PC-3 (cell line): Measurements from ENCODE around the gene PAFAH2. TPM values are rescaled to one million over a fixed set of nuclear protein-coding genes. Genes with fewer than 3 reads are reported as not detected.

Source experiments
- ATAC-seq: fragments of 200-7000 bp; cut with Tn5 transposase; 2 replicates; pipeline ENCODE4 v1.9.1; 2020; ENCODE audit warnings: mild to moderate bottlenecking, moderate library complexity
- BruUV-seq: library from RNA; stranded (reverse); fragments of 400-500 nt; replicated peaks from 2 replicates; lab custom pipeline; 2021; lab: Mats Ljungman, UMichigan
- CTCF ChIA-PET: fragments of 300-600 bp; sonication (Branson Sonifier 250); formaldehyde crosslinking; loops from one replicate; lab custom pipeline; 2022; ENCODE audit warnings: antibody characterized with exemption; lab: Charles Lee
- POLR2A ChIA-PET: fragments of 300-600 bp; sonication (Branson Sonifier 250); formaldehyde crosslinking; loops from one replicate; lab custom pipeline; 2022; ENCODE audit warnings: antibody characterized with exemption; ENCODE audit not compliant: unreplicated experiment; lab: Charles Lee
- DNase-seq: peaks from one replicate; pipeline ENCODE4 v3.0.0-alpha.2; 2015
- H2AFZ ChIP-seq: fragments of 300-600 bp; sonication (generic); 2 replicates; pipeline ENCODE4 v1.6.0; 2016; ENCODE audit warnings: antibody characterized with exemption, low read length
- H3F3A ChIP-seq: fragments of 300-600 bp; sonication (generic); one replicate; pipeline ENCODE4 v1.6.0; 2017; ENCODE audit warnings: antibody characterized with exemption, low read length, control low read depth, mild to moderate bottlenecking; ENCODE audit not compliant: unreplicated experiment
- H3K27ac ChIP-seq: fragments of 300-600 bp; sonication (generic); 2 replicates; pipeline ENCODE4 v1.5.1; 2016; ENCODE audit warnings: mild to moderate bottlenecking, low read length
- H3K27me3 ChIP-seq: fragments of 300-600 bp; sonication (generic); 2 replicates; pipeline ENCODE4 v1.6.1; 2016; ENCODE audit warnings: low read length, mixed read lengths
- H3K36me3 ChIP-seq: fragments of 300-600 bp; sonication (generic); 2 replicates; pipeline ENCODE4 v1.6.1; 2016; ENCODE audit warnings: low read depth, mixed run types, low read length, mixed read lengths
- H3K4me1 ChIP-seq: fragments of 300-600 bp; sonication (generic); 2 replicates; pipeline ENCODE4 v1.5.1; 2016; ENCODE audit warnings: low read length; ENCODE audit not compliant: insufficient read depth
- H3K4me2 ChIP-seq: fragments of 300-600 bp; sonication (generic); 2 replicates; pipeline ENCODE4 v1.6.0; 2016; ENCODE audit warnings: low read length
- H3K4me3 ChIP-seq: fragments of 300-600 bp; sonication (generic); 2 replicates; pipeline ENCODE4 v1.5.1; 2016; ENCODE audit warnings: mild to moderate bottlenecking, low read length, mixed read lengths
- H3K79me2 ChIP-seq: fragments of 300-600 bp; sonication (generic); 2 replicates; pipeline ENCODE4 v1.6.1; 2017; ENCODE audit warnings: low read length, mixed read lengths
- H3K9ac ChIP-seq: fragments of 300-600 bp; sonication (generic); 2 replicates; pipeline ENCODE4 v1.6.0; 2016; ENCODE audit warnings: mild to moderate bottlenecking, low read length
- H3K9me2 ChIP-seq: fragments of 300-600 bp; sonication (generic); replicated peaks from 2 replicates; pipeline ENCODE4 v1.6.1; 2016; ENCODE audit warnings: mixed run types, low read length, mixed read lengths
- H3K9me3 ChIP-seq: fragments of 300-600 bp; sonication (generic); 2 replicates; pipeline ENCODE4 v1.6.1; 2016; ENCODE audit warnings: low read length, mixed read lengths
- H4K20me1 ChIP-seq: fragments of 300-600 bp; sonication (generic); 2 replicates; pipeline ENCODE4 v1.6.1; 2016; ENCODE audit warnings: low read length, mixed read lengths
- CTCF ChIP-seq: fragments of 300-600 bp; sonication (generic); conservative IDR thresholded peaks from 2 replicates; pipeline ENCODE4 v1.5.1; 2017; ENCODE audit warnings: antibody characterized with exemption, low read depth, mild to moderate bottlenecking, low read length
- EZH2 ChIP-seq: fragments of 300-600 bp; sonication (generic); IDR thresholded peaks from one replicate; pipeline ENCODE4 v1.6.1; 2017; ENCODE audit warnings: antibody characterized with exemption, mild to moderate bottlenecking, low read length; ENCODE audit not compliant: unreplicated experiment
- EZH2phosphoT487 ChIP-seq: fragments of 300-600 bp; sonication (generic); IDR thresholded peaks from 2 replicates; pipeline ENCODE4 v1.6.1; 2018; ENCODE audit warnings: mild to moderate bottlenecking, antibody characterized with exemption, low read length, borderline replicate concordance
- intact Hi-C: fragments of 100-400 bp; cut with micrococcal nuclease; formaldehyde crosslinking; loops from 2 replicates; pipeline ENCODE4 v1.9.0; 2023
- total RNA-seq: library from RNA; depleted of rRNA; stranded (reverse); fragments of >200 nt; gene quantifications from 2 replicates; pipeline ENCODE4 v1.2.3, GENCODE V29; 2014

Gene PAFAH2
- total RNA-seq, 1 experiment from 2014 or later, result 9.0 TPM

DNA sequence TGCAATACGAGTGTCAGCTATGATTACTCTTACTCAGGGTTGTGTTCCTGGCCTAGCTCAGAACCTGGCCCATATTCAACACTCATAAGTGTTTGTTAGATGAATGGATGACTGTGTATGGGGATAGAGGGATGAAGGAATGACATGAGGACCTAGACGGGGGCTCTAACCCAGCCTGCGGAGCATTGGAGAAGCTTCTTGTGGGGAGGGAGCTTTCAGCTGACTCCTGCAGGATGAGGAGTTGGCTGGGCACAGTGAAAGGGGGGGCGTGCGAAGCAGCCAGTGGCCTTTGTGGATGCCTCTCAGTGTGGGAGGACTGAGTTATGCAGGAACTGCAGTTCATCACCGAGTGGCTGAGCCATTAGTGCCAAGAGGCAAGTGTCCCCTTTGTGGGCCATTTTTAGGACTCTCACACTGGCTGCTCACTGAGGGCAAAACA, 22.5 kb upstream of the PAFAH2 start:
- no peak for TF ChIP-seq EZH2
- no peak for TF ChIP-seq EZH2phosphoT487
- no peak for TF ChIP-seq CTCF
- Histone ChIP-seq H3K4me2 (no peak overlapping the region), H3F3A (no peaks in the 10 kb centered on the region), H2AFZ (no peak overlapping the region), H3K36me3 (no peaks in the 10 kb centered on the region), H4K20me1 (no peaks in the 10 kb centered on the region), H3K27me3 (no peaks in the 10 kb centered on the region), H3K79me2 (no peaks in the 10 kb centered on the region), H3K27ac (no peak overlapping the region), H3K9ac (no peak overlapping the region), H3K4me3 (no peak overlapping the region), H3K9me3 (no peaks in the 10 kb centered on the region), H3K4me1 (no peaks in the 10 kb centered on the region), H3K9me2 (no peaks in the 10 kb centered on the region)
- ChIA-PET CTCF (no interaction called here), POLR2A (no interaction called here)
- BruUV-seq, result no TSS peak
- no peak for DNase-seq
- intact Hi-C loops, result no loop called here
- ATAC-seq, result no peak

- Histone ChIP-seq H3K4me2 (no peak overlapping the region), H3K36me3 (no peaks in the 10 kb centered on the region), H3K27me3 (no peaks in the 10 kb centered on the region), H3K9me3 (no peaks in the 10 kb centered on the region), H3K79me2 (no peaks in the 10 kb centered on the region), H3F3A (no peaks in the 10 kb centered on the region), H3K9ac (no peak overlapping the region), H3K27ac (no peak overlapping the region), H4K20me1 (no peaks in the 10 kb centered on the region), H3K4me1 (no peaks in the 10 kb centered on the region), H2AFZ (no peak overlapping the region), H3K4me3 (no peak overlapping the region), H3K9me2 (no peaks in the 10 kb centered on the region)
- ChIA-PET POLR2A (no interaction called here), CTCF (no interaction called here)
- TF ChIP-seq EZH2 (no peak), CTCF (no peak), EZH2phosphoT487 (no peak)
- intact Hi-C loops, result no loop called here
- no peak for ATAC-seq
- BruUV-seq, result no TSS peak
- DNase-seq, result peak; percentile 8
Observed at GRCh38 chr1:26019641-26020315, 21.9 kb upstream of the PAFAH2 start.

DNA sequence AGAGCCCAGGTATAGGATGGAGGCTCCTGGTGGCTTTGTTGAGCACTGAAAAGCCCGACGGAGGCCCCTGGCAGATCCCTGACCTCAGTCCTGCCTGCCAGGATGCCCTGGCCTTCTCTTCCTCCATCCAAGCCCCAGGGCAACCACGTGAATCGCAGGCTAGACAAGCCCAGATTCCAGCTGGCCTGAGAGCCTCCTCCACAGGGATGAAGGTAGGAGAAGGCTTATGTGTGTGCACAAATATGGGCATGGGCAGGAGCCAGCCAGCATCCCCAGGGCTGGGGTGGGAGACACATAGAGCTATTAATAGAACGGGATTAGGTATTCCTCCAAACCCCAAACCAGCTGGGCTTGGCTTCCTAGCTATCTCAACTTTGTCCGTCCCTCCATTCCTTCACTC, 19.7 kb upstream of the PAFAH2 start:
- Histone ChIP-seq H3F3A (no peaks in the 10 kb centered on the region), H3K9ac (no peak overlapping the region), H4K20me1 (no peaks in the 10 kb centered on the region), H3K4me1 (no peaks in the 10 kb centered on the region), H3K27ac (no peak overlapping the region), H3K9me2 (no peaks in the 10 kb centered on the region), H3K27me3 (no peaks in the 10 kb centered on the region), H3K4me3 (no peak overlapping the region), H3K36me3 (no peaks in the 10 kb centered on the region), H3K9me3 (no peaks in the 10 kb centered on the region), H3K79me2 (no peaks in the 10 kb centered on the region), H3K4me2 (no peak overlapping the region), H2AFZ (no peak overlapping the region)
- DNase-seq (no peak), ATAC-seq (no peak)
- ChIA-PET CTCF (no interaction called here), POLR2A (no interaction called here)
- no TSS peak for BruUV-seq
- intact Hi-C loops, result no loop called here
- no peak for TF ChIP-seq EZH2phosphoT487
- no peak for TF ChIP-seq CTCF
- no peak for TF ChIP-seq EZH2
